ENCODE measurements around the gene IL18BP. TPM values are rescaled to one million over a fixed set of nuclear protein-coding genes. Genes with fewer than 3 reads are reported as not detected.

The IL18BP gene
- total RNA-seq, 2 experiments from 2014 or later = 7.8 to 8.2 TPM

DNA sequence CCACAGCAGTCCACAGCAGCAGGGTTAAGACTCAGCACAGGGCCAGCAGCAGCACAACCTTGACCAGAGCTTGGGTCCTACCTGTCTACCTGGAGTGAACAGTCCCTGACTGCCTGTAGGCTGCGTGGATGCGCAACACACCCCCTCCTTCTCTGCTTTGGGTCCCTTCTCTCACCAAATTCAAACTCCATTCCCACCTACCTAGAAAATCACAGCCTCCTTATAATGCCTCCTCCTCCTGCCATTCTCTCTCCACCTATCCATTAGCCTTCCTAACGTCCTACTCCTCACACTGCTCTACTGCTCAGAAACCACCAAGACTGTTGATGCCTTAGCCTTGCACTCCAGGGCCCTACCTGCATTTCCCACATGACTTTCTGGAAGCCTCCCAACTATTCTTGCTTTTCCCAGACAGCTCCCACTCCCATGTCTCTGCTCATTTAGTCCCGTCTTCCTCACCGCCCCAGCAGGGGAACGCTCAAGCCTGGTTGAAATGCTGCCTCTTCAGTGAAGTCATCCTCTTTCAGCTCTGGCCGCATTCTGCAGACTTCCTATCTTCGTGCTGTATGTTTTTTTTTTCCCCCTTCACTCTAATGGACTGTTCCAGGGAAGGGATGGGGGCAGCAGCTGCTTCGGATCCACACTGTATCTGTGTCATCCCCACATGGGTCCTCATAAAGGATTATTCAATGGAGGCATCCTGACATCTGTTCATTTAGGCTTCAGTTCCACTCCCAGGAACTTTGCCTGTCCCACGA, 3.3 kb downstream of the IL18BP start:
- peaks cover 20% of the 10 kb centered on the region for H3K4me1 Mint-ChIP-seq (ENCODE audit: low read depth)
- no peaks in the 10 kb centered on the region for H3K9me3 Mint-ChIP-seq
- intact Hi-C loops (cut with micrococcal nuclease) = no loop called here
- ATAC-seq = no peak
- H3K27ac Mint-ChIP-seq = peak overlapping the region; percentile 51
- H3K4me3 Mint-ChIP-seq = no peak overlapping the region
- peaks cover 36% of the 10 kb centered on the region for H3K36me3 Mint-ChIP-seq (ENCODE audit: low read depth)
- ChIA-PET CTCF (interaction anchor here (1.2 kb wide), 2 partner anchors 15 to 23 kb away, joined by 3 to 5 read pairs; no protein-coding TSS in a partner anchor), POLR2A (interaction anchor here (0.6 to 1.3 kb wide), 3 partner anchors 10 to 652 kb away, joined by 3 to 4 read pairs (median 3); no protein-coding TSS in a partner anchor)
- H3K27me3 Mint-ChIP-seq = no peaks in the 10 kb centered on the region
- no peak for DNase-seq
- TF ChIP-seq, protein P1, sequence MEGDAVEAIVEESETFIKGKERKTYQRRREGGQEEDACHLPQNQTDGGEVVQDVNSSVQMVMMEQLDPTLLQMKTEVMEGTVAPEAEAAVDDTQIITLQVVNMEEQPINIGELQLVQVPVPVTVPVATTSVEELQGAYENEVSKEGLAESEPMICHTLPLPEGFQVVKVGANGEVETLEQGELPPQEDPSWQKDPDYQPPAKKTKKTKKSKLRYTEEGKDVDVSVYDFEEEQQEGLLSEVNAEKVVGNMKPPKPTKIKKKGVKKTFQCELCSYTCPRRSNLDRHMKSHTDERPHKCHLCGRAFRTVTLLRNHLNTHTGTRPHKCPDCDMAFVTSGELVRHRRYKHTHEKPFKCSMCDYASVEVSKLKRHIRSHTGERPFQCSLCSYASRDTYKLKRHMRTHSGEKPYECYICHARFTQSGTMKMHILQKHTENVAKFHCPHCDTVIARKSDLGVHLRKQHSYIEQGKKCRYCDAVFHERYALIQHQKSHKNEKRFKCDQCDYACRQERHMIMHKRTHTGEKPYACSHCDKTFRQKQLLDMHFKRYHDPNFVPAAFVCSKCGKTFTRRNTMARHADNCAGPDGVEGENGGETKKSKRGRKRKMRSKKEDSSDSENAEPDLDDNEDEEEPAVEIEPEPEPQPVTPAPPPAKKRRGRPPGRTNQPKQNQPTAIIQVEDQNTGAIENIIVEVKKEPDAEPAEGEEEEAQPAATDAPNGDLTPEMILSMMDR (IDR thresholded peaks at IDR 0.05) = no peak

DNA sequence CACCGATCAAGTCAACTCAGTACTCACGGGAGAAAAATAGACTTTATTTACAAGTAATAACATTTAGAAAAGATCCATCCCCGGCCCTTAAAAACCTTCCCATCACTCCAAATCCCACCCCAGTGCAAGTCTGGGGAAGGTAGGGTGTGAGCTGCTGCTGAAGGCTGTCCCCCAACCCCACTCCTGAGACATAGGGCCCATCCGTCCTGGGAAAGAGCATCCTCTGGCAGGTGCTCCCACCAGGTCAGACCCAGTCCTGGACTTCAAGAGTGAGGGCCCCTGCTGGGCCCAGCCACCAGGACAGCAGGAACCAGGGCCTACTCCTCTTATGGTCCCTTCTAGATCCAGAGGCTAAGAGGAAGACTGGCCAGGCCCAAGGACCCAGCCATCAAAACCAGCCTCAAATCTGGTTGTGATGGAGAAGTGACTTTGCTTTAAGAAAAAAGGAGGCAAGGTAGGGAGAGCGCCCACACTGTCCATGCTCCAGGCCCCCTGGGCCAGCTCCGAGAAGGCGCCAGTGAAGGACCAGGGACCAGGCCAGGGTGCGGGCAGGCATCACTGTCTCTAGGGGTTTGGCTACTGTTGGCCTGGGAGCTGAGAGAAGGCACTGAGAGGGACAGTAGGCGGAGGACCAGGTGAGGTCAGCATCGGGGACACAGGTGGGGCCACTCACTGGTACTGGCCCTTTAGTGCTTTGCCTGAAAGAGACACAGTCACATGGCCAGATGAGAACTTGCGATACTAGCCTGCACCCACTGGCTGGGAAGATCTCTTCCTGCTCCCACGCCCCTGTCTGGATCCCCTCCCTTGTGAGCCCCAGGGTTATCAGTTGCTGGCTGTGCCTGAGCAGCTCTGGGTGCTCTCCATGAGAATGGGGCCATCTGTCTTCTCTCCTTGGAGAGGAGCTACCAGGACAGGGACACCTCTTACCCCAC, 4.4 kb downstream of the IL18BP start:
- Mint-ChIP-seq H3K27me3 (no peaks in the 10 kb centered on the region), H3K9me3 (no peaks in the 10 kb centered on the region), H3K4me3 (no peak overlapping the region), H3K36me3 (ENCODE audit: low read depth) (peaks cover 42% of the 10 kb centered on the region), H3K27ac (peak overlapping the region; percentile 9), H3K4me1 (ENCODE audit: low read depth) (peaks cover 18% of the 10 kb centered on the region)
- intact Hi-C loops (cut with micrococcal nuclease) = no loop called here
- ATAC-seq (no peak), DNase-seq (no peak)
- CTCF ChIA-PET = interaction anchor here (1.2 kb wide), 1 partner anchor 16 kb away, joined by 3 read pairs; no protein-coding TSS in a partner anchor
- TF ChIP-seq, protein P1 (IDR thresholded peaks at IDR 0.05) = no peak
- POLR2A ChIA-PET = interaction anchor here (0.5 to 1.1 kb wide), 2 partner anchors 74 to 76 kb away, joined by 3 to 4 read pairs; no protein-coding TSS in a partner anchor

DNA sequence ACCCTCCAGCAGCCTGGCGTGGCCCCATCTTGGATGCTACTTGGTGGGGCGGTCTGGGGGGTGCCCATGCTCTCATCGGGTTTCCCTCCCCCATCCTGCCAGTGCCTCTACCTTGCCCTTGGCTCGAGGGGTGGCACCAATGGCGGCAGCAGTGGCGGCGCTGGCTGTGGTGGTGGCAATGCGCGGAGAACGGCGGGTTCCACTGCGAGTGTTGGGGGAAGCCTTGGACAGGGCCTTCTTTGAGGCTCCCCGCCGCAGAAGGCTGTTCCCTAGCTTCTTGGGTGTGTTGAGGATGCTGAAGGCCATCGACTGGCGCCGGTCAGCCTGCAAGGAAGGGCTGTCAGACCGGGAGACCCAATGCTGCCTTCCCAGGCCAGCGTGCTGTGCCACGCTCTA, 5.1 kb downstream of the IL18BP start:
- intact Hi-C loops (cut with micrococcal nuclease) = no loop called here
- H3K4me3 Mint-ChIP-seq = no peak overlapping the region
- H3K36me3 Mint-ChIP-seq (ENCODE audit: low read depth) = peaks cover 42% of the 10 kb centered on the region
- H3K27ac Mint-ChIP-seq = no peak overlapping the region
- DNase-seq = no peak
- ATAC-seq = no peak
- H3K27me3 Mint-ChIP-seq = no peaks in the 10 kb centered on the region
- peaks cover 11% of the 10 kb centered on the region for H3K4me1 Mint-ChIP-seq (ENCODE audit: low read depth)
- ChIA-PET CTCF (no interaction called here), POLR2A (interaction anchor here (0.5 to 0.9 kb wide), 2 partner anchors 8 to 73 kb away, joined by 4 read pairs; no protein-coding TSS in a partner anchor)
- TF ChIP-seq, protein P1 (IDR thresholded peaks at IDR 0.05) = no peak
- no peaks in the 10 kb centered on the region for H3K9me3 Mint-ChIP-seq

DNA sequence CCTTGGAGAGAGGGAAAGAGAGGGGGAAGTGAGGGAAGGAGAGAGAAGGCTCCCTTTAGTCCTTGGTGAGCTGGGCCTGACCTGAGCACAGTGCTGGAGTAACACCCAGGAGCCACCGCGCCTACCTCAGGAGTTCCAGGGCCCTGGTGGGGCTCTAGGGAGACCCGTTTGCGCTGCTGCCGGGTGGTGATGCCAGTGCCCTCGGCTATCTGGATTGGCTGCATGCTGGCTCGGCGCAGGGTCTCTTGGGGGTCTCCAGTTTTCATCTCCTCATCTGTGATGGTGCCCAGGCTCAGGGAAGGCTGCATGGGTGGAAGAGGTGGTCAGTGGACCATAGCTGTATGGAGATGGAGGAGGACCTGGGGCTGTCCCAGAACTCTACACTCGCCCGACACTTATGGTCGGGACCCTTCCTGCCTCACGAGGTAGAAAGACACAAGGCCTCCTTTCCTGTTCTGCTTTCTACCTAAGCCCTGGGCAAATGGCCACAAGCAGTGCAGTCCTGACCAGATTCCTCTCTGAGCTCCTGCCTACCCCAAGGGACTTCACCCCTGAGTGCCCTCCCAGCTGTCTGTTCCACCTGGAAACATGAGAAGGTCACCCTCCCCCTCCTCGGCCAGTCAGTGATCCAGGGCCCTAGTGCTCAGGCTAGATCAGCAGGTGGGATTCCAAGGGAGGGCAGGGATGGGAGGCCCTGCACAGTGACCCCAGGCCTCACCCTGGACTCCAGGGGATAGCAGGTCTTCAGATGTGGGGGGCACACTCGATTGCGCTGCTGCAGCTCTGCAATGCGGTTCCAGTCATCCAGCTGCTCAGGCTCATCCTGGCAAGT, 6.0 kb downstream of the IL18BP start:
- H3K36me3 Mint-ChIP-seq (ENCODE audit: low read depth) = peaks cover 43% of the 10 kb centered on the region
- H3K27ac Mint-ChIP-seq = no peak overlapping the region

More for the DNA sequence above, 6.0 kb downstream of the IL18BP start:
- intact Hi-C loops (cut with micrococcal nuclease) = no loop called here
- H3K9me3 Mint-ChIP-seq = no peaks in the 10 kb centered on the region
- ChIA-PET CTCF (no interaction called here), POLR2A (interaction anchor here (0.9 to 1.0 kb wide), 2 partner anchors 9 to 74 kb away, joined by 3 to 4 read pairs; no protein-coding TSS in a partner anchor)
- no peak for ATAC-seq
- no peak overlapping the region for H3K4me3 Mint-ChIP-seq
- H3K4me1 Mint-ChIP-seq (ENCODE audit: low read depth) = peaks cover 1% of the 10 kb centered on the region
- TF ChIP-seq, protein P1 (IDR thresholded peaks at IDR 0.05) = no peak
- DNase-seq = no peak
- H3K27me3 Mint-ChIP-seq = no peaks in the 10 kb centered on the region

Measured in activated CD8-positive, alpha-beta T cell treated with anti-CD3 and anti-CD28 coated beads for 36 hours (primary cell).